GM18508 (cell line): ENCODE results near the gene CDH24.

Experiments
- ATAC-seq: cut with Tn5 transposase; IDR thresholded peaks from one replicate; pipeline ENCODE4 v1.9.1; 2021; ENCODE audit warnings: moderate number of reproducible peaks; ENCODE audit not compliant: insufficient read depth, unreplicated experiment

Gene CDH24

DNA sequence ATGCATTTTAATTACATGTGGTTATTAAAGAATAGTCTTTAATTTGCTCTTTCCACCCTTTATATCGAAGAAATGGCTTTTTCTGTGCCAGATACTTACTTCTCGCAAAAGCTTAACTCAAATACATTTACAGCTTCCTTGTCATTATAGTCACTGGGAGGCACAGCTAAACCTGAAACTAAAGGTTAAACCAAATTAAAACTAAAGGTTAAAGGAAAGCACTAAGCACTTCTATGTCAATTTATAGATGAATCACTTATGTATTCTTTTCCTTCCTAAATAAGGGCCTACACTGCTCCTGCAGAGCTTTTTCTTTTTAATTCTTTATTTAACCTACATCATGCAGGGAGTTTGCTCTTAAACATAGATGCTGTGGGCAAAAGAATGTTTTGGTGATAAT is 56.5 kb downstream of the CDH24 start:
- ATAC-seq, result no peak

DNA sequence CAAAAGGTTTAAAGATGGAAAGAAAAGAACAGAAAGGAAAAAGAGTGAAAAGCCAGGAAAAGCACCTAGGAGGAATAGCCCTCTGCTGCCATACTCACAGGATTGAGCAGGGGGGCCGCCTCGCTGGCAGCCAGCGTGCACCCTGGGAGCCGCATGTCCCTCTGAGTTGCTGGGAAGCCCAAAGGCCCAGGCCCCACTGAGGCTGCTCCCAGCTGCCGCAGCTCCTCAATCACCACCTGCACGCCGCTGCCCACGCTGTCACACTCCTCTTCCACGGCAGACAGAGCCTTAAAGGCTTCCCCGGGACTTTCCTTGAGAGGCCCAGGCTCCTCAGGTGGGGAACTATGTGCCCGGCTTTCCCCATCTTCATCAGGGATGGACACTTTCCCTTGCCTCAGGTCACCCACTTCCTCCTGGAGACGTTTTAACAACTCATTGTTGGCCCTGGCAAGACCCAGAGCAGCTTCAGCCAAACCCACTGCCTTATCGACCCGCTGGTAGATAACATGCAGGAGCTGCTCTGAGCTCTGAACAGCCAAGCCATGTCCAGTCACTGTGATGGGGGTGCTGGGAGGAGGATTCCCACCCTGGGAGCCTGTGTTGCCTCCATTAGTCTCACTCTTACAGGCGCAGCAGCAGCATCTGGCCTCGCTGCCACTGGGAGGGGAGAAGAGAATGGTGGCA is 58.8 kb downstream of the CDH24 start:
- ATAC-seq, result no peak

DNA sequence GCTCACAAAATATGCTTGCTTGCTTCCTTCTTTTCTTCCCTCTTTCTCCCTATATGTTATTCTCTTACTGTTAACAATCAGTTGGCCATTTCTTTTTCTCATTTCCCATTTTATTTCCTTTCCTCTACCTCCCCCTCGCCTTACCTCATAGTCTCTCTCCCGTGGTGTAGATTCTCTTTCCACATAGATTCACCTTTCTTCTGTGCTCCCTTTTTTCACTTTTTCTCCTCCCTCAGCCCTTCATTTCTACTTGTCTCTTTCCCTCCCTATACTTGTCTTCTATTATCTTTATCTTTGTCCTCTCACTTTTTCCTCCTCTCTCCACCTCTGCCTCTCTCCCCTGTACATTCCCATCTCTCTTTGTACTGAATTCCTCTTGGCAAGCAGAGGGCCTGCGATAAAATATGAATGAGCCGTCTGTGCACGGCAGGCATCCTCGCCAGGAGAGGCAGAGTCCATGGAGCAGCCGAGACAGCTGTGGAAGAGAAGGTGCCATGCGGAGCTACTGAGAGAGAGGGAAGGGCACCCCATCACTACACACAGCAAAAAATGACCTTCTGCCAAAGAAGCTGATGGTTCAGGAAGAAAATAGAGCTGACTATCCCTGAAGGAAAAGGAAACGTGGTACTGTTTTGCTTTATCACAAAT is 59.5 kb downstream of the CDH24 start:
- ATAC-seq, result no peak
